ENCODE results near the gene PPP1CC.

DNA sequence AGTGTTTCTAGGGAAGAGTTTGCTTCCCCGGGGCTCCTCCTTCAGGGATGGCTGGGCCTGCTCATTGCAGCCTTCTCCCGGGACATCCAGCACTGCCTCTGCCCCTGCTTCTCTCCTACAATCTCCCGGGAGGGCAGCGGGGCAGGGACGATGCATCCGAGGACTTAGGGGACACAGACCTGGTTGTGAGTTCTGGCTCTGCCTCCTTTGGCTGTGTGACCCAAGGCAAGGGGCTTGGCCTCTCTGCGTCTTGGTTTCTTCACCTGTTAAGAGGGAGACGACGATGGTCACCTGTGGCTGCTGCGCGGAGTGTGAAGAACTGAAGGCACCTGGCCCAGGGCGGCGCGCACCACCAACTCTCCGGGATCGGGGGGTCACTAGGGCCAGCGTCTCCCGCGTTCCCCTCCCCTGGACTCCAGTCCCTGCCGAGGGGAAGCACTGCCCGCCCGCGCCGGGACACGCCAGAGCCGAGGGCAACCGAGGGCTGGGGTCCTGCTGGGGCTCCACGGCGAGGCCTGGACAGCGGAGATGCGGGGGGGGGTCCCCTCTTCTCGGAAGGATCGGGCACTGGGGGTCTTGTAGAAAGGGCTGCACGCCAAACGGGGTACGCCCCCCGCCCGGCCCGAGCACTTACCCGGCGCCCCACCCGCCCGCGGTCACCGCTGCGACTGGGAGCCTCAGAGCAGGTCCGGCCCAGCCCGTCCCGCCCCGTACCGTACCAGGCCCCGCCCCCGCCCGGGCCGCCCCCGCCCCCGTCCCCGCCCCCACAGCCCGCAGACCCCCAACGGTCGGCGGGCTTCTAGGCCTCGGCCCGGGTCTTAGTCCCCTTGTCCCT is 54.0 kb downstream of the PPP1CC start, which contains the start of gene HVCN1:
- TF ChIP-seq SMC3 (IDR thresholded peaks at IDR 0.05; ENCODE audit: low read depth, low read length) (no peak), MAZ (IDR thresholded peaks at IDR 0.05; ENCODE audit: borderline replicate concordance, low read depth, low read length) (no peak), POLR2A (IDR thresholded peaks at IDR 0.05; ENCODE audit: low read depth, low read length) (no peak), RAD21 (IDR thresholded peaks at IDR 0.05; ENCODE audit: low read length) (no peak), CHD1 (IDR thresholded peaks at IDR 0.05; ENCODE audit: low read depth, low read length) (no peak)
- TF ChIP-seq, protein P1, sequence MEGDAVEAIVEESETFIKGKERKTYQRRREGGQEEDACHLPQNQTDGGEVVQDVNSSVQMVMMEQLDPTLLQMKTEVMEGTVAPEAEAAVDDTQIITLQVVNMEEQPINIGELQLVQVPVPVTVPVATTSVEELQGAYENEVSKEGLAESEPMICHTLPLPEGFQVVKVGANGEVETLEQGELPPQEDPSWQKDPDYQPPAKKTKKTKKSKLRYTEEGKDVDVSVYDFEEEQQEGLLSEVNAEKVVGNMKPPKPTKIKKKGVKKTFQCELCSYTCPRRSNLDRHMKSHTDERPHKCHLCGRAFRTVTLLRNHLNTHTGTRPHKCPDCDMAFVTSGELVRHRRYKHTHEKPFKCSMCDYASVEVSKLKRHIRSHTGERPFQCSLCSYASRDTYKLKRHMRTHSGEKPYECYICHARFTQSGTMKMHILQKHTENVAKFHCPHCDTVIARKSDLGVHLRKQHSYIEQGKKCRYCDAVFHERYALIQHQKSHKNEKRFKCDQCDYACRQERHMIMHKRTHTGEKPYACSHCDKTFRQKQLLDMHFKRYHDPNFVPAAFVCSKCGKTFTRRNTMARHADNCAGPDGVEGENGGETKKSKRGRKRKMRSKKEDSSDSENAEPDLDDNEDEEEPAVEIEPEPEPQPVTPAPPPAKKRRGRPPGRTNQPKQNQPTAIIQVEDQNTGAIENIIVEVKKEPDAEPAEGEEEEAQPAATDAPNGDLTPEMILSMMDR (conservative IDR thresholded peaks at IDR 0.05; ENCODE audit: low read depth, low read length) = no peak
